NCI-H226 (cell line): ENCODE measurements around the gene VPS29.

ENCODE experiments used
- DNase-seq: peaks from one replicate; pipeline ENCODE4 v3.0.0-alpha.2; 2015

VPS29 gene

DNA sequence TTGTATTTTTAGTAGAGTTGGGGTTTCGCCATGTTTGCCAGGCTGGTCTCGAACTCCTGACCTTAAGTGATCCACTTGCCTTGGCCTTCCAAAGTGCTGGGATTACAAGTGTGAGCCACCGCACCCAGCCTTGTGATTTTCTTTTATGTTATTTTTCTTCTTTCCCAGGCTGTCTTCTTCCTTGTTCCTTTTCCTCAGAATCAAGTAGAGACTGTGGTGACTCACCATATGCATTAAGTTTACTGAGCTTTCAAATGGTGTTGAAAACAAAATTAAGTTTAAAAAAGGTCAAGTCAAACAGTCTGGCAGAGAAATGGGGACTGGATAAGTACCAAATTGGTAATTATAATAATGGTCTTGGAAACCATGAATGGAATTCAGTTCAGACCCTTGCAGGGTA is 57.5 kb downstream of the VPS29 start:
- DNase-seq = no peak
